Neuronal stem cell (in vitro differentiated cells): Measurements from ENCODE around the gene DNAJC27.

Experiments used
- DNase-seq: peaks from one replicate; pipeline ENCODE4 v3.0.0-alpha.2; 2013; ENCODE audit warnings: low spot score
- H2AFZ ChIP-seq: one replicate; pipeline ENCODE4 v1.6.1; 2013; ENCODE audit warnings: mild to moderate bottlenecking, low read length, inconsistent platforms
- H2AK5ac ChIP-seq: 2 replicates; pipeline ENCODE4 v1.6.1; 2013; ENCODE audit warnings: low read depth, mild to moderate bottlenecking, inconsistent platforms, low read length, moderate library complexity, mixed read lengths
- H2BK120ac ChIP-seq: 2 replicates; pipeline ENCODE4 v1.6.1; 2013; ENCODE audit warnings: low read depth, mild to moderate bottlenecking, inconsistent platforms, low read length, moderate library complexity, mixed read lengths
- H2BK12ac ChIP-seq: one replicate; pipeline ENCODE4 v1.6.1; 2013; ENCODE audit warnings: low read length, inconsistent platforms
- H2BK15ac ChIP-seq: 2 replicates; pipeline ENCODE4 v1.6.1; 2013; ENCODE audit warnings: mild to moderate bottlenecking, low read length, inconsistent platforms, mixed read lengths
- H2BK5ac ChIP-seq: one replicate; pipeline ENCODE4 v1.6.1; 2013; ENCODE audit warnings: inconsistent platforms, mild to moderate bottlenecking, low read length, moderate library complexity
- H3K14ac ChIP-seq: one replicate; pipeline ENCODE4 v1.6.1; 2013; ENCODE audit warnings: low read length, inconsistent platforms
- H3K18ac ChIP-seq: 2 replicates; pipeline ENCODE4 v1.6.1; 2013; ENCODE audit warnings: low read length, inconsistent platforms
- H3K23ac ChIP-seq: 2 replicates; pipeline ENCODE4 v1.6.1; 2013; ENCODE audit warnings: low read depth, mild to moderate bottlenecking, mixed read lengths, low read length, inconsistent platforms; ENCODE audit not compliant: poor library complexity
- H3K27ac ChIP-seq: replicated peaks from 3 replicates; pipeline ENCODE4 v1.5.1; 2013; ENCODE audit warnings: low read length, inconsistent platforms
- H3K27me3 ChIP-seq, 3 experiments: 2 replicates each; pipeline ENCODE4 v1.6.1; 2013; ENCODE audit warnings: low read length in 3 of 3, mild to moderate bottlenecking in 2 of 3, inconsistent platforms in 1 of 3, low read depth in 1 of 3, mixed read lengths in 1 of 3, moderate library complexity in 1 of 3; ENCODE audit not compliant: control insufficient read depth in 3 of 3, insufficient read depth in 3 of 3
- H3K36me3 ChIP-seq, 2 donors: replicated peaks in 1 of 2; 2 replicates each; pipeline ENCODE4 v1.6.1; 2013; ENCODE audit warnings: low read length in 2 of 2; ENCODE audit not compliant: control insufficient read depth in 2 of 2, insufficient read depth in 2 of 2
- H3K4ac ChIP-seq: 2 replicates; pipeline ENCODE4 v1.6.1; 2013; ENCODE audit warnings: inconsistent platforms, mild to moderate bottlenecking, low read length, moderate library complexity
- H3K4me1 ChIP-seq, 2 donors: 1 replicate in 1 of 2; 2 replicates in 1 of 2; pipeline ENCODE4 v1.6.1; 2013; ENCODE audit warnings: low read length in 2 of 2, low read depth in 1 of 2; ENCODE audit not compliant: control insufficient read depth in 2 of 2, insufficient read depth in 1 of 2
- H3K4me2 ChIP-seq: one replicate; pipeline ENCODE4 v1.6.1; 2013; ENCODE audit warnings: mild to moderate bottlenecking, low read length, inconsistent platforms; ENCODE audit not compliant: insufficient read depth, poor library complexity, severe bottlenecking
- H3K4me3 ChIP-seq, 2 donors: 2 replicates each; pipeline ENCODE4 v1.5.1; 2013; ENCODE audit warnings: low read length in 2 of 2, mild to moderate bottlenecking in 2 of 2, inconsistent platforms in 1 of 2, moderate library complexity in 1 of 2
- H3K79me1 ChIP-seq: one replicate; pipeline ENCODE4 v1.6.1; 2013; ENCODE audit warnings: low read depth, mild to moderate bottlenecking, inconsistent platforms, low read length, moderate library complexity
- H3K9ac ChIP-seq: one replicate; pipeline ENCODE4 v1.6.1; 2013; ENCODE audit warnings: mild to moderate bottlenecking, low read depth, low read length, inconsistent platforms; ENCODE audit not compliant: poor library complexity
- H3K9me3 ChIP-seq, 2 donors: replicated peaks in 1 of 2; 2 replicates each; pipeline versions ENCODE3 to v1.6.1; 2013; ENCODE audit warnings: low read length in 2 of 2, mild to moderate bottlenecking in 2 of 2, inconsistent platforms in 1 of 2, low read depth in 1 of 2, mixed read lengths in 1 of 2, moderate library complexity in 1 of 2; ENCODE audit not compliant: control insufficient read depth in 2 of 2, insufficient read depth in 1 of 2
- H4K8ac ChIP-seq: one replicate; pipeline ENCODE4 v1.6.1; 2013; ENCODE audit warnings: low read depth, mild to moderate bottlenecking, inconsistent platforms, low read length, moderate library complexity
- H4K91ac ChIP-seq: one replicate; pipeline ENCODE4 v1.6.1; 2013; ENCODE audit warnings: low read length, low read depth, mild to moderate bottlenecking, inconsistent platforms; ENCODE audit not compliant: poor library complexity
- WGBS, 2 donors: extraction: QIAGEN DNeasy Blood & Tissue Kit; methylation state at CpG; one replicate each; pipeline ENCODE4 v1.1.7; 2013; ENCODE audit warnings: missing lambda C conversion rate in 2 of 2, mixed read lengths in 1 of 2; ENCODE audit not compliant: insufficient read length in 2 of 2, insufficient replicate concordance in 1 of 2; ENCODE audit errors: extremely low coverage in 2 of 2; 5-methylcytosine and 5-hydroxymethylcytosine counted together

The DNAJC27 gene

GRCh38 chr2:24899361-24899910 is 72.3 kb downstream of the DNAJC27 start:
- Histone ChIP-seq H3K18ac (no peak overlapping the region), H2BK15ac (no peak overlapping the region), H3K27me3 (no peaks in the 10 kb centered on the region), H2AK5ac (no peak overlapping the region), H3K27ac (no peak overlapping the region), H3K9me3 (peaks cover 8 to 33% of the 10 kb centered on the region in 2 donors), H3K4me1 (peaks cover 0 to 6% of the 10 kb centered on the region in 2 donors), H3K79me1 (peaks cover 2% of the 10 kb centered on the region), H3K23ac (no peak overlapping the region), H2BK12ac (no peak overlapping the region), H4K91ac (no peak overlapping the region), H3K4ac (no peak overlapping the region), H2AFZ (no peak overlapping the region), H2BK120ac (no peak overlapping the region), H3K14ac (no peak overlapping the region), H4K8ac (no peak overlapping the region), H3K9ac (no peak overlapping the region), H3K4me3 (no peak overlapping the region), H3K4me2 (no peak overlapping the region), H2BK5ac (no peak overlapping the region), H3K36me3 (peaks cover 14 to 61% of the 10 kb centered on the region in 2 donors)
- no CpG with 5 or more reads among the region's 7 CpGs for WGBS, 2 donors
- no peak for DNase-seq

GRCh38 chr2:24898122-24899109 is 73.3 kb downstream of the DNAJC27 start:
- Histone ChIP-seq H3K23ac (peak overlapping the region; percentile 25), H3K27me3 (no peaks in the 10 kb centered on the region), H2AFZ (no peak overlapping the region), H2BK5ac (peak overlapping the region; percentile 49), H3K9ac (peak overlapping the region; percentile 67), H3K36me3 (peaks cover 14 to 57% of the 10 kb centered on the region in 2 donors), H3K27ac (no peak overlapping the region), H2BK12ac (no peak overlapping the region), H2BK15ac (no peak overlapping the region), H3K4me1 (peaks cover 0 to 6% of the 10 kb centered on the region in 2 donors), H3K18ac (peak overlapping the region; percentile 77), H3K4ac (no peak overlapping the region), H3K4me2 (no peak overlapping the region), H4K91ac (no peak overlapping the region), H2BK120ac (no peak overlapping the region), H2AK5ac (no peak overlapping the region), H4K8ac (peak overlapping the region; percentile 52), H3K14ac (no peak overlapping the region), H3K79me1 (peaks cover 2% of the 10 kb centered on the region), H3K9me3 (peaks cover 11 to 43% of the 10 kb centered on the region in 2 donors), H3K4me3 (no peak overlapping the region)
- no peak for DNase-seq
- WGBS, 2 donors, result no CpG with 5 or more reads among the region's 30 CpGs

DNA sequence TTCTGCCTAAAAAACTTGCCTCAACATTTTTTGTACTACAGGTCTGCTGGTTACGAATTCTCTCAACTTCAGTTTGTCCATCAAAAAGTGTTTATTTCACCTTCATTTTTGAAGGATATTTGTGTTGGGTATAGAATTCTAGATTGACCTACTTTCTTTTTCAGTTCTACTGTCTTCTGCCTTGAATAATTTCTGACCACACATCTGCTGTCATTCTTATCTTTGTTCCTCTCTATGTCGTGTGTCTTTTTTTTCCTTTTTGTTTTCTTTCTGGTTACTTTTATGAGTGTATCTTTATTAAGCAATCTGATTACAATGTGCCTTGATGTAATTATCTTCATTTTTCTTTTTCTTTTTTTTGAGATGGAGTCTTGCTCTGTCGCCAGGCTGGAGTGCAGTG is 77.0 kb downstream of the DNAJC27 start:
- H2AFZ ChIP-seq, result no peak overlapping the region
- H2BK12ac ChIP-seq, result no peak overlapping the region
- no peak overlapping the region for H2AK5ac ChIP-seq
- H3K4me1 ChIP-seq, result peaks cover 0 to 6% of the 10 kb centered on the region in 2 donors
- H3K4me2 ChIP-seq, result no peak overlapping the region
- DNase-seq, result no peak
- no peak overlapping the region for H3K27ac ChIP-seq
- no peak overlapping the region for H3K18ac ChIP-seq
- no peak overlapping the region for H2BK5ac ChIP-seq
- H4K8ac ChIP-seq, result no peak overlapping the region
- no peaks in the 10 kb centered on the region for H3K79me1 ChIP-seq
- no peak overlapping the region for H2BK120ac ChIP-seq
- peaks cover 14 to 55% of the 10 kb centered on the region in 2 donors for H3K9me3 ChIP-seq
- no peak overlapping the region for H3K4ac ChIP-seq
- no peak overlapping the region for H2BK15ac ChIP-seq
- H4K91ac ChIP-seq, result no peak overlapping the region
- peaks cover 12 to 35% of the 10 kb centered on the region in 2 donors for H3K36me3 ChIP-seq
- no peak overlapping the region for H3K14ac ChIP-seq
- H3K27me3 ChIP-seq, result no peaks in the 10 kb centered on the region
- no peak overlapping the region for H3K23ac ChIP-seq
- H3K9ac ChIP-seq, result no peak overlapping the region
- H3K4me3 ChIP-seq, result no peak overlapping the region
- WGBS, 2 donors, result no CpG with 5 or more reads among the region's 3 CpGs

DNA sequence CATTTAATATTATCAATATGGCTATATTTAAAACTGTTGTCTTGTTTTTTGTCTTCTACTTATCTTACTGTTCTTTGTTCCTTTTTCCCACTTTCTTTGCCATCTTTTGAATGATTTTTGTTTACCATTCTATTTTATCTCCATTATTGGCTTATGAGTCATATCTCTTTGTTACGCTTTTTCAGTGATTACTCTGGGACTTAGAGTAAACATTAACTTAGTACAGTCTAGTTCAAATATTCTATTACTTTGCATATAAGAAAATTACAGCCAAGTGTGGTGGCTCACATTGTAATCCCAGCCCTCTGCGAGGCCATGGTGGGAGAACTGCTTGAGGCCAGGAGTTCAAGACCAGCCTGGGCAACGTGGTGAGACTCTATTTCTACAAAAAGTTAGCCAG is 77.8 kb downstream of the DNAJC27 start:
- Histone ChIP-seq H2BK5ac (no peak overlapping the region), H3K18ac (no peak overlapping the region), H3K27me3 (no peaks in the 10 kb centered on the region), H2BK15ac (no peak overlapping the region), H2AK5ac (no peak overlapping the region), H3K4ac (no peak overlapping the region), H3K23ac (no peak overlapping the region), H2BK12ac (no peak overlapping the region), H3K9me3 (peaks cover 14 to 55% of the 10 kb centered on the region in 2 donors), H2AFZ (no peak overlapping the region), H3K14ac (no peak overlapping the region), H4K91ac (no peak overlapping the region), H3K36me3 (peaks cover 12 to 32% of the 10 kb centered on the region in 2 donors), H3K79me1 (no peaks in the 10 kb centered on the region), H3K4me1 (peaks cover 0 to 6% of the 10 kb centered on the region in 2 donors), H3K9ac (no peak overlapping the region), H4K8ac (no peak overlapping the region), H3K4me3 (no peak overlapping the region), H3K27ac (no peak overlapping the region), H2BK120ac (no peak overlapping the region), H3K4me2 (no peak overlapping the region)
- no CpG with 5 or more reads among the region's 3 CpGs for WGBS, 2 donors
- DNase-seq, result no peak
